SJSA1 (cell line): ENCODE results near the gene PI4KA. TPM values are rescaled to one million over a fixed set of nuclear protein-coding genes. Genes with fewer than 3 reads are reported as not detected.
"Not testable (repeated sequence)": the region's sequence is repeated elsewhere in the genome, so short reads cannot be mapped to it uniquely, and the experiment has no call there.

ENCODE experiments used
- DNase-seq, 2 experiments: peaks; one replicate each; pipeline ENCODE4 v3.0.0-alpha.2; 2015 to 2020; ENCODE audit warnings: low spot score in 2 of 2, low read depth in 1 of 2
- H3K27ac ChIP-seq: fragments of 250-450 bp; sonication (Bioruptor Pico); 2 replicates; pipeline ENCODE4 v1.5.1; 2020; ENCODE audit warnings: mild to moderate bottlenecking, moderate library complexity
- H3K27me3 ChIP-seq: fragments of 250-450 bp; sonication (Bioruptor Pico); replicated peaks from 2 replicates; pipeline ENCODE4 v1.5.1; 2020; ENCODE audit warnings: mild to moderate bottlenecking, moderate library complexity
- H3K36me3 ChIP-seq: fragments of 250-450 bp; sonication (Bioruptor Pico); 2 replicates; pipeline ENCODE4 v1.5.1; 2020; ENCODE audit warnings: mild to moderate bottlenecking
- H3K4me1 ChIP-seq: fragments of 250-450 bp; sonication (Bioruptor Pico); replicated peaks from 2 replicates; pipeline ENCODE4 v1.6.1; 2021; ENCODE audit warnings: mild to moderate bottlenecking
- H3K4me3 ChIP-seq: fragments of 250-450 bp; sonication (Bioruptor Pico); 2 replicates; pipeline ENCODE4 v1.5.1; 2020; ENCODE audit warnings: mild to moderate bottlenecking
- H3K9me3 ChIP-seq: fragments of 250-450 bp; sonication (Bioruptor Pico); replicated peaks from 2 replicates; pipeline ENCODE4 v1.5.1; 2020; ENCODE audit warnings: mild to moderate bottlenecking
- total RNA-seq: library from RNA; depleted of rRNA; stranded (reverse); fragments of >200 nt; shearing (Covaris generic); gene quantifications from 2 replicates; pipeline ENCODE4 v1.2.3, GENCODE V29; 2014

PI4KA gene
- total RNA-seq, 1 experiment from 2014 or later, result 29.6 TPM

- no peaks in the 10 kb centered on the region for H3K4me1 ChIP-seq
- H3K4me3 ChIP-seq, result no peak overlapping the region
- peaks cover 42% of the 10 kb centered on the region for H3K36me3 ChIP-seq
- DNase-seq, result no peak
- H3K9me3 ChIP-seq, result no peaks in the 10 kb centered on the region
- H3K27ac ChIP-seq, result no peak overlapping the region
- no peaks in the 10 kb centered on the region for H3K27me3 ChIP-seq
Measured at GRCh38 chr22:20829491-20830134, 29.0 kb downstream of the PI4KA start.

GRCh38 chr22:20826373-20827152 is 32.0 kb downstream of the PI4KA start:
- H3K27me3 ChIP-seq, H3K27ac ChIP-seq, H3K4me3 ChIP-seq, H3K4me1 ChIP-seq, DNase-seq, H3K9me3 ChIP-seq: not testable (repeated sequence)
- peaks cover 38% of the 10 kb centered on the region for H3K36me3 ChIP-seq

- H3K36me3 ChIP-seq, result peaks cover 34% of the 10 kb centered on the region
- H3K4me1 ChIP-seq, result no peaks in the 10 kb centered on the region
- no peaks in the 10 kb centered on the region for H3K27me3 ChIP-seq
- H3K9me3 ChIP-seq, result no peaks in the 10 kb centered on the region
- DNase-seq, result no peak
- no peak overlapping the region for H3K4me3 ChIP-seq
- H3K27ac ChIP-seq, result no peak overlapping the region
Measured at GRCh38 chr22:20825624-20826023, 33.0 kb downstream of the PI4KA start.

- not testable (repeated sequence) for H3K4me3 ChIP-seq, DNase-seq, H3K27ac ChIP-seq, H3K4me1 ChIP-seq, H3K27me3 ChIP-seq, H3K9me3 ChIP-seq
- H3K36me3 ChIP-seq, result peaks cover 30% of the 10 kb centered on the region
Measured at GRCh38 chr22:20825216-20825615, 33.4 kb downstream of the PI4KA start.

- no peaks in the 10 kb centered on the region for H3K27me3 ChIP-seq
- DNase-seq, result no peak
- no peak overlapping the region for H3K27ac ChIP-seq
- no peak overlapping the region for H3K4me3 ChIP-seq
- H3K36me3 ChIP-seq, result peaks cover 46% of the 10 kb centered on the region
- no peaks in the 10 kb centered on the region for H3K4me1 ChIP-seq
- no peaks in the 10 kb centered on the region for H3K9me3 ChIP-seq
Measured at GRCh38 chr22:20823264-20823663, 35.3 kb downstream of the PI4KA start.

GRCh38 chr22:20822240-20822639 is 36.4 kb downstream of the PI4KA start:
- H3K4me1 ChIP-seq, result no peaks in the 10 kb centered on the region
- H3K27me3 ChIP-seq, result no peaks in the 10 kb centered on the region
- no peak overlapping the region for H3K4me3 ChIP-seq
- no peak overlapping the region for H3K27ac ChIP-seq
- no peaks in the 10 kb centered on the region for H3K9me3 ChIP-seq
- DNase-seq, result no peak
- H3K36me3 ChIP-seq, result peaks cover 48% of the 10 kb centered on the region

- H3K27ac ChIP-seq, H3K9me3 ChIP-seq, H3K4me3 ChIP-seq, DNase-seq, H3K27me3 ChIP-seq, H3K4me1 ChIP-seq: not testable (repeated sequence)
- H3K36me3 ChIP-seq, result peaks cover 53% of the 10 kb centered on the region
Measured at GRCh38 chr22:20821717-20822239, 36.8 kb downstream of the PI4KA start.

- no peaks in the 10 kb centered on the region for H3K4me1 ChIP-seq
- no peak overlapping the region for H3K4me3 ChIP-seq
- H3K27me3 ChIP-seq, result no peaks in the 10 kb centered on the region
- DNase-seq, result no peak
- peaks cover 51% of the 10 kb centered on the region for H3K36me3 ChIP-seq
- no peaks in the 10 kb centered on the region for H3K9me3 ChIP-seq
- H3K27ac ChIP-seq, result no peak overlapping the region
Measured at GRCh38 chr22:20819471-20819870, 39.1 kb downstream of the PI4KA start.

GRCh38 chr22:20818471-20818870 is 40.1 kb downstream of the PI4KA start:
- no peaks in the 10 kb centered on the region for H3K27me3 ChIP-seq

GRCh38 chr22:20816559-20816958 is 42.1 kb downstream of the PI4KA start:
- Histone ChIP-seq H3K27me3 (no peaks in the 10 kb centered on the region), H3K4me3 (no peak overlapping the region), H3K36me3 (peaks cover 48% of the 10 kb centered on the region), H3K27ac (no peak overlapping the region), H3K9me3 (no peaks in the 10 kb centered on the region), H3K4me1 (no peaks in the 10 kb centered on the region)
- DNase-seq, result no peak

More at GRCh38 chr22:20818471-20818870, 40.1 kb downstream of the PI4KA start:
- no peak for DNase-seq
- Histone ChIP-seq H3K4me1 (no peaks in the 10 kb centered on the region), H3K4me3 (no peak overlapping the region), H3K36me3 (peaks cover 48% of the 10 kb centered on the region), H3K27ac (no peak overlapping the region), H3K9me3 (no peaks in the 10 kb centered on the region)

GRCh38 chr22:20815477-20816050 is 43.0 kb downstream of the PI4KA start:
- Histone ChIP-seq H3K9me3 (no peaks in the 10 kb centered on the region), H3K36me3 (peaks cover 50% of the 10 kb centered on the region), H3K27ac (no peak overlapping the region), H3K4me3 (no peak overlapping the region), H3K4me1 (no peaks in the 10 kb centered on the region), H3K27me3 (no peaks in the 10 kb centered on the region)
- DNase-seq, result no peak

GRCh38 chr22:20814221-20814808 is 44.3 kb downstream of the PI4KA start:
- Histone ChIP-seq H3K36me3 (peaks cover 44% of the 10 kb centered on the region), H3K9me3 (no peaks in the 10 kb centered on the region), H3K4me1 (no peaks in the 10 kb centered on the region), H3K27me3 (no peaks in the 10 kb centered on the region), H3K4me3 (no peak overlapping the region), H3K27ac (no peak overlapping the region)
- no peak for DNase-seq

- Histone ChIP-seq H3K27ac (no peak overlapping the region), H3K4me3 (no peak overlapping the region), H3K4me1 (no peaks in the 10 kb centered on the region), H3K27me3 (no peaks in the 10 kb centered on the region), H3K9me3 (no peaks in the 10 kb centered on the region), H3K36me3 (peaks cover 40% of the 10 kb centered on the region)
- DNase-seq, result no peak
Measured at GRCh38 chr22:20813056-20813455, 45.6 kb downstream of the PI4KA start.
